ENCODE data around the gene ZBED1.
A peak's percentile ranks its signal among the peaks of the same experiment; 100 is the strongest.
"Not testable (repeated sequence)": the region's sequence is repeated elsewhere in the genome, so short reads cannot be mapped to it uniquely, and the experiment has no call there.

ZBED1 gene

DNA sequence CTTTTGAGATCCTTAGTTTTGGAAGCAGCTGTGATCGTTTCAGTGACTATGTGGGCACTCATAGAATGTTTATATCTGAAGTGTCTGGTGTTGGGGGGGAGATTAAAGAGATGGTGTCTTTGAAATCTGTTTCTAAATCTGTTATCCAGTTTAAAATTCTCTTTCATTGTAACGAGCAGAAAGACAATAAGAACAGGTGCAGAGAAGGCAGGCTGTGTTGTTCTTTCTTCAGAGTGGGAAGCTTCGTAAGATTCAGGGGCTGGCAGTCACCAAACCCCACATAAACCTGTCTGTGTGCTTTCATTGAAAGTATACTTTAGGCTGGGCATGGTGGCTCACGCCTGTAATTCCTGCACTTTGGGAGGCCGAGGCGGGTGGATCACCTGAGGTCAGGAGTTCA lies 16.3 kb upstream of the ZBED1 start:
- no peak for DNase-seq

DNA sequence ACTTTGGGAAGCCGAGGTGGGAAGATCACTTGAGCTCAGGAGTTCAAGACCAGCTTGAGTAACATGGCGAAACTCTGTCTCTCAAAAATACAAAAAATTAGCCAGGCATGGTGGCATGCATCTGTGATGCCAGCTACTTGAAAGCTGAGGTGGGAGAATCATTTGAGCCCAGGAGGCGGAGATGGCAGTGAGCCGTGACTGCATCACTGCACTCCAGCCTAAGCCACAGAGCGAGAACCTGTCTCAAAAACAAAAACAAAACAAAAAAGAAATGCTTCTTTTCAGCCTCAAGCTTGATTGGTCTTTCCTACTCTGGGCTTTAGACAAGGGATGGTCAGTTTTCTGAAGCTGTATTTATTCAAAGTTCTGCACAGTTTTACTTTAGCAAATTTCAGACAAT lies 15.8 kb upstream of the ZBED1 start:
- DNase-seq = no peak

DNA sequence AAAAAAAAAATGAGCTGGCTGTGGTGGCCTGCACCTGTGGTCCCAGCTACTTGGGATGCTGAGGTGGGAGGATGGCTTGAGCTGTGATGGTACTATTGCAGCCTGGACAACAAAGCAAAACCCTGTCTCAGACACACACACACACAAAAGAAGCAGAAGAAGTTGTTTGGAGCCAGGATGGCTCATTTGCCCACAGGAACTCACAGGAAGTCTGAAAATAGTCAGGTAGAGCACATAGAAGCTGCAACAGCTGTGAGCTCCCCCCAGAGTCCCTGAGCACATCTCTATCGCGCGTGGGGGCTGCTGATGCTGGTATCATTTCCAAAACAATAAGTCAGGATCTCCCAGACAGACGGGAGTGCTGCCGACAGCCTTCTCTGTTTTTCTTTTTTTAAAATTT lies 13.4 kb upstream of the ZBED1 start:
- no peak for DNase-seq

DNA sequence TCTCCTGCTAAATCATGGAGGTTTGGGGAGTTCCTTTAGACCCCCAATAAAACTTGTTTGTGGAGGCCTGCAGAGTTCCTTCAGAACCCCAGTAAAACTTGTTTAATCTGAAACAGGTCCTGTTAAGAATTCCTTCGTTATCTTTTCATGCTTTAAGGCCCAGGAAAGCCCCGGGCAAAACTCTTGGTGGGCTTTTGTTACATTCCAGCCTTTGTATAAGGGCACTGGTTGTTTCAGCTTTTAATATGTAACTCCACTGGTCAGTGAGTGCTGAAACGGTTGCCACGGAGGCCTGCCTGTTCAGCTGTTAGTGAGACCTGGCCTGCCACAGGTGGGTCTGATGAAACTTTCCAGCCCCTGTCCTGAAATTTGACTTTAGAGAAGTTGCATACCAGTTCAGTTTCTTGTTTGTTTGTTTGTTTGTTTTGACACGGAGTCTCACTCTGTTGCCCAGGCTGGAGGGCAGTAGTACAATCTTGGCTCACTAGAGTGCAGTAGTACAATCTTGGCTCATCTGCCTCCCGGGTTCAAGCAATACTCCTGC lies 12.4 kb upstream of the ZBED1 start:
- no peak for DNase-seq

DNA sequence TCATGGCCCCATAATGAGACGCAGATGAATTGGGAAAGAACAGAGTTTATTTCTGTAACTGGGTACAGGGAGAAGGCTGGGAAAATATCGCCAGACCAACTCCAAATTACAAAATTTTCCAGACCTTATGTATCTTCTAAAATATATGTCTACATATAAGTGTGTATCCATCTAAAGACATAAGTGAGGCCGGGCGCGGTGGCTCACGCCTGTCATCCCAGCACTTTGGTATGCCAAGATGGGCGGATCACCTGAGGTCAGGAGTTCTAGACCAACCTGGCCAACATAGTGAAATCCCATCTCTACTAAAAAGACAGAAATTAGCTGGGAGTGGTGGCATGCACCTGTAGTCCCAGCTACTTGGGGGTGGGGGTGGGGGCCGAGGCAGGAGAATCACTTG lies 11.7 kb upstream of the ZBED1 start:
- DNase-seq = no peak

DNA sequence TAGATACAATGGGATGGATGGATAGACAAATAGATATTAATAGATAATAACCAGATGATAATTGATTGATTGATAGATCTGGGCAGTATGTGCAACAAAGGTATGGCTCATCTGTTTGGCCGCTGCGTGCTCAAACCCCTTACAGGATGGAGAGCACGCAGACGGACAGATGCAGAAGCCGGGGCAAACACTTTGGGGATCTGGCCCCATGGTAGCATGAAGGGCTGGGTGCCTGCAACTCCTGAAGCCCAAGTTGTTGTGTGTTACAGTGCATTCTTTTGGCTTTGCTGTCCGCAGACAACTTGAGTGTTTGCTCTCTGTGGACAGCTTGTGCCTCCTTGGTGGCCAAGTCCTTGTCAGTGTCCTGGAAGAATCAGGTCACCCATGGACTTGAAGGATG lies 10.6 kb upstream of the ZBED1 start:
- no peak for DNase-seq

DNA sequence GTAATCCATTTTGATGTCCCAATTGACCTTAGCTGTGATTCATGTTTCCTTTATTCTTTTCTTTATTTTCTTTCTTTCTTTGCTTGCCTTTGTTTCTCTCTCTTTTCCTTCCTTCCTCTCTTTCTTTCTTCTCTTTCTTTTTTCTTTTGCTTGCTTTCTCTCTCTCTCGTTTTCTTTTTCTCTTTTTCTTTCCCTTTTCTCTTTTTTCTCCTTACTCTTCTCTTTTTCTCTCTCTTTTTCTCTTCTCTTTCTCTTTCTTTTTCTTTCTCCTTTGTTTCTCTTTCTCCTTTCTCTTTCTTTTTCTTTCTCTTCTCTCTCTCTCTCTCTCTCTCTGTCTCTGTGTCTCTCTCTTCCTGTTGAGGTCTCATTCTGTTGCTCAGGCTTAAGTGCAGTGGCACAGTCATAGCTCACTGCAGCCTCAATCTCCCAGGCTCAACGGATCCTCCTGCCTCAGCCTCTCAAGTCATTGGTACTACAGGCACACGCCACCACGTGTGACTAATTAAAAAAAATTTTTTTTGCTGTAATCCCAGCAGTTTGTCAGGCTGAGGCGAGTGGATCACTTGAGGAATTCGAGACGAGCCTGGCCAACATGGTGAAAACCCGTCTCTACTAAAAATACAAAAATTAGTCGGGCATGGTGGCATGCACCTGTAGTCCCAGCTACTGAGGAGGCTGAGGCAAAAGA lies 8.0 kb upstream of the ZBED1 start:
- DNase-seq = no peak

DNA sequence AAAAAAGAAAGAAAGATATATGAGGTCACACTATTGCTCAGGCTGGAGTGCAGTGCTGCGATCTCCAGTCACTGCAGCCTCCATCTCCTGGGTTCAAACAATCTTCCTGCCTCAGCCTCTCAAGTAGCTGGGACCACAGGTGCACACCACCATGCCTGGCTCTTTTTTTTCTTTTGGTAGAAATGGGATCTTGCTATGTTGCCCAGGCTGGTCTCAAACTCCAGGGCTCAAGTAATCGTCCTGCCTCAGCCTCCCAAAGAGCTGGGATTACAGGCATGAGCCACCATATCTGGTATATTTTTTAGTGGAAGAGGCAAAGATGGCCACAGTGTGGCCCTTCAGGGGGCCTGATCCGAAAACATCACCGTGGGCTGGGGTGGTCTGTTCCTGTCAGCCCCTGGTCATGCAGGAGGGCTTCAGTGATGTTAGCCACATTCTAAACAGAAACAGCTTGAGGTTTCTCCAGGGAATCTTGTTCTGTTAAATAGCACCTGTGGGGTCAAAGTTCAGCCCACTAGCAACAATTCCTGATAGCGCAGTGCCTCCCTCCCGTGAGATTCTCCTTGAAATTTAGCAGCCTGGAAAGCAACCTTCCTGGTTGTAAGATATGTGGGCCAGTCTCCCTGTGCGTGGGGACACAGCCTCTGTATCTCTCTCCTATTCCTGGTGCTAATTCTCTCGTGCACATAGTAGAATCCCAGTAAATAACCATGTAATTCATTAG lies 7.3 kb upstream of the ZBED1 start:
- no peak for DNase-seq

DNA sequence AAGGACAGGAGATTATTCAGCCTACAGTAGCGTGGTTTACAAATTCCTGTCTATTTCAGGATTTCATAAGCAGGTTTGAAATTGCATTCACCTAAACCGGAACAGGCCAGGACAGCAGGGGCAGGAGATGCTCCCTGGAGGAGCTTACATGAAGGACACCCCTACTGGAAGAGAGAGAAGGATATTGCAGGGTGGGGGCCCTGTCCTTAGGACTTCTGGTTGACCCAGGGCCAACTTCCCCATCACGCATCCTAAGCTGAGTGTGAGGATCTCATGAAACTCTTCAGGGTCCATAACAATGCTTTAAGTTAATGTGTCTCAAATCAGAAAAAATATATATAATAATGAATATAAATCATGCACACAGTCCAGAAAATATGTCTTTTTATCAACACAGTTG lies 6.4 kb upstream of the ZBED1 start:
- DNase-seq = no peak

DNA sequence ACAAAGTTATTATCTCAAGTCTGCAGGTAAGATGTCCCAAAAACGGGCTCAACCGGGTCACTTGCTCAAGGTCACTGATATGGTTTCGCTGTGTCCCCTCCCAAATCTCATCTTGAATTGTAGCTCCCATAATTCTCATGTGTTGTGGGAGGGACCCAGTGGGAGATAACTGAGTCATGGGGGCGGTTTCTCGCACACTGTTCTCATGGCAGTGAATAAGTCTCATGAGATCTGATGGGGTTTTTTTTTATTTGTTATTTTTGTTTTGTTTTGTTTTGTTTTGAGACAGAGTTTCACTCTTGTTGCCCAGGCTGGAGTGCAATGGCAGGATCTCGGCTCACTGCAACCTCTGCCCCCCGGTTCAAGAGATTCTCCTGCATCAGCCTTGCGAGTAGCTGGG lies 4.6 kb upstream of the ZBED1 start:
- DNase-seq = not testable (repeated sequence)

DNA sequence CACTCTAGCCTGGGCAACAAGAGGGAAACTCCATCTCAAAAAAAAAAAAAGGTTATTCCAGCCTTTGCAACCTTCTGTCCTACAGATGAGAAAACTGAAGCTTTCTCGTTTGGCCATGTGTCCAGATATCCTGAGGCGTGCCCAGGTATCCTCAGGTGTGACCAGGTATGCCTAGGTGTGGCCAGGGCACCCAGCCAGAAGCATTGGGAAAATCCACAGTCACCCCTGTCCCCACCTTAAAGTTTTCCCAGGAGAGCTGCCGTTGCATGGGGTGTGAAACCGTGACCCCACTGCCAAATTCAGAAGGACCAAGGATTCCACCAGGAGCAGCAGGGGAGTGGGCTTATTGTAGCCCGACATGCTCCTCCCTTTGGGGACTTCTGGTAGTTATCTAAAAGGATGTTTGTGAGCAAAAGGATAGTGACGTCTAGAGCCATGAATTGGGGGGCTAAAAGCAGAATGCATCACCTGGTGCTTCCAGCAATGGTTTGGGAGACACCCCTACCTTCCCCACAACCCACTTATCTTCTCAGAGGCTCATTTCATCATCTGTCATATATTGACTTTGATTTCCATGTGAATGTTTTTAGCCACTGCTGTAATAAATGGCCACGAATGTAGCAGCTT lies 4.0 kb upstream of the ZBED1 start:
- DNase-seq = no peak

DNA sequence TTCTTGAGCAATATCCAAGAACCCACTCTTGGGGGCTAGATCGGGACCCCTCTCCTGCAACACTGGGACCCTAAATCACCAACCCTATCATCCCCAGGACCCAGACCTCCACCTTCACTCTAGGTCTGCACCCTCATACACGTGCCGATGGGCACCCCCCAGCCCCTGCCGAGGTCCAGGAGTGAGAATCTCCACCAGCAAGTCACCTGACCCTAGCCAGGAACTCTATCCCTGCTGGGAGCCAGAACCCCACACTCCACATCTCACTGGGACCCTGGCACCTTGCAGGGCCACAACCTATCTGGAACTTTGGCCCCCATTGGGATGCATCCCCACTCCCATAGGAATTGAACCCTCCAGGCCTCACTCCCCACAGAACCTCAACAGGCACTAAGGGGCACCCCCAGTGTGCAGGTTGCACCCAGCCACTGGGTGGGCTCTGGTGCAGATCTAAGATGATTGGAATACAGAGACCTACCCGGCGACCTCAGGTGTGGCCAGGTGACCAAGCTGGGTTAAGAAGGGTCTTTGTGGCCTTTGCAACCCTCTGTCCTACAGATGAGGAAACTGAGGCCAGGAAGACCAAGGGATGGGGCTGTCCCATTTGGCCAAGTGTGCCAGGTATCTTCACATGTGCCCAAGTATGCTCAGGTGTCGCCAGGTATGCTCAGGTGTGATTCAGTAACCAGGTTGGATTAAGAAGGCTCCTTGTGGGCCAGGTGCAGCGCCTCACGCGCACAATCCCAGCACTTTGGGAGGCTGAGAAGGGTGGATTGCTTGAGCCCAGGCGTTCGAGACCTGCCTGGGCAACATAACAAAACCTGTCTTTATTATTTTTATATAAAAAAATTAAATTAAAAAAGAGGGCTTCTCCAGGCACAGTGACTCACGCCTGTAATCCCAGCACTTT lies 3.1 kb upstream of the ZBED1 start:
- no peak for DNase-seq

DNA sequence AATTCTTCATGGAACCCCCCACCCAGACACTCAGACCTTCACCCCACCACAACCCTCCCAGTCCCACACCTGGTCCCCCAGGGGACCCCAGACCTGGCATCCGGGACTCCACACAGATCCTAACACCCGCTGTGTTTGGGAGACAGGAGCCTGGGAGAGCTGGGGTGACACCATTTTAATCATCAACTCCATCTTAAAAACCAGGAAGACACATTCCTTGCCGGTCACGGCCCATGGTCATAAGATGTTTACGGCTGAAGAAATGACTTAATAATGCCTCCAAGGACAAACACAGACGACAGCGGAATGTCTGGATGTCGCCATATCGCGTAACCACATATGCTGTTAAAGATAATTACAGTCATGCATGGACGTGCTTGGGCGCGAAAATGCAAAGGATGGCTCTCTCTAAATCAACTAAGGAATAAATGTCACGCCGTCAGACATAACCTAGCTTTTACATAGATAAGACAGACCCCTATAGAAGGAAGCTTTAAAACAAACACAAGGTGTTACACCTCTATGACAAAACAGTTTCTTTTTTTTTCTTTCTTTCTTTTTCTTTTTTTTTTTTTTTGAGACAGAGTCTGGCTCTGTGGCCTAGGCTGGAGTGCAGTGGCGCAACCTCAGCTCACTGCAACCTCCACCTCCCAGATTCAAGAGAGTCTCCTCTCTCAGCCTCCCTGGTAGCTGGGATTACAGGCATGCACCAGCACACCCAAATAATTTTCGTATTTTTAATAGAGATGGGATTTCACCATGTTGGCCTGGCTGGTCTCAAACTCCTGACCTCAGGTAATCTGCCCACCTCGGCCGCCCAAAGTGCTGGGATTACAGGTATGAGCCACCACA lies 2.1 kb upstream of the ZBED1 start:
- peak; percentile 61 for DNase-seq

DNA sequence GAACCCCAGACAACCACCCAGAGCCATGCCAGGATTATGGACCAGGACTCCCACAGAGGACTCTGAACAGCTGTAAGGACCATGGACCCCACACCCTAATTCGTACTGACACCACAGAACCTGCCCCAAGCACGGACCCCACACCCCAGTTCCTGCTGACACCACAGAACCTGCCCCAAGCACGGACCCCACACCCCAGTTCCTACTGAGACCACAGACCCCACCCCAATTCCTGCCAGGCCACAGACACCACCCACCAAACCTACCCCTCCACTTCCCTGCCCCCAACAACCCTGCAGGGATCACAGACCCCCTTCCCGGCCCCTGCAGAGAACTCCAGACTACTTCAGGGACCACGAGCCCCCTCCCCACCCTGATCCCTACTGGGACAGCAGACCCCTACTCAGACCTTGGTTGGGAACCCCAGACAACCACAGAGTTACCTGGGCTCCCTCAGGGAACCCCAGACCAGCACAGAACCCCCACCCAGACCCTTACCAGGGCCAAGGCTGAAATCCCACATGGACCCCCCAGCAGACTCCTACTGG lies 1.4 kb upstream of the ZBED1 start:
- no peak for DNase-seq

DNA sequence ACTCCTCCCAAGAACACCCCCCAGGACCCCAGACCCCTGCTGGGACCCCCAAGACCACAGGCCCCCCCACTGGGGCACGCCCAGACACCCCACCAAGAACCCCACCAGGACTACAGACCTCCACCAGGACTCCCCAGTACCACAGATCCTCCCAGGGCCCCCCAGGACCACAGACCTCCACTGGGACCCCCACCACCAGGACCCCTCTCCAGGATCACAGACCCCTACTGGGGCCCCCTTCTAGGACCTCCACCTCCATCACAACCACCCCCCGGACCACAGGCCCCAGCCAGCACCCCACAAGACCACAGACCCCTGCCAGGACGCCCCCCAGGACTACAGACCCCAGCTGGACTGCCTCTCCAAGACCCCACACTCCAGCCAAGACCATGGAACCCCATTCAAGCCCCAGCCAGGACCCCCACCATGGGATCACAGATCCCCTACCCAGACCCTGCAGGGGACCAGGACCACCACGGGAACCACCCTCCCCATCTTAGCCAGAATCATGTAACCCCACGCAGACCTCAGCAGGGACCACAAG lies 855 bp upstream of the ZBED1 start:
- no peak for DNase-seq

DNA sequence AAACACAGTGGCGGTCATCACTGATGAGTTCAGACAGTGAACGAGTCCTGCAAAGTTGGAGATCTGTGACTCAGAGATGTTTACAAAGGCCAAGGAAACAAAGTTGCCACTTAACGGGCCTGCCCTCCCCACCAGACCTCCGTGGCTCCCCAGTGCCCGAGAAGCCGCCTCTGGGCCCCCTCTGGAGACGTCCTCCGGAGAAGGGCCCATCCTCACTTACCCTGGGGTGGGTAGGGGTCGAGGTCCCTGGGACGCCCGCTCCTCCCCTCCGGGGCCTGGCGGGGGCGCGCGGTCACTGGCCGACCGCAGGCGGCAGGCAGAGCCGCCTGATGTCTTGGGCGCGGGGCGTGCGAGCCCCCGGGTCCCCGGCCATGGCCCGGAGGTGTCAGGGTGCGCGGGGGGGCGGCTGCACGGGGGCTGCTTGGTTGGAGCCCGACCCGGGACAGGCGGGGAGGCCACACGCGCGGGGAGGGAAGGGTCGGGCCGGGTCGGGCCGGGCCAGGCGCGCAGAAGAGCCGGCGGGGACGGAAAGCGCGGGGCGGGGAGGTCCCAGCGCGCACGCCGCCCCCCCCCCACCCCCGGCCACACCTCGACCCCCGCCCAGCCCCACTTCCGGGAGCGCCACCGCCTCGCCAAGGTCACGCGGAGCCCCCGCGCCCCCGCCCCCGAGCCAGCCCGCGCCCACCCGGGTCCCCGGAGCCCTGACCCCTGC lies 529 bp downstream of the ZBED1 start:
- peak; percentile 41 for DNase-seq

DNA sequence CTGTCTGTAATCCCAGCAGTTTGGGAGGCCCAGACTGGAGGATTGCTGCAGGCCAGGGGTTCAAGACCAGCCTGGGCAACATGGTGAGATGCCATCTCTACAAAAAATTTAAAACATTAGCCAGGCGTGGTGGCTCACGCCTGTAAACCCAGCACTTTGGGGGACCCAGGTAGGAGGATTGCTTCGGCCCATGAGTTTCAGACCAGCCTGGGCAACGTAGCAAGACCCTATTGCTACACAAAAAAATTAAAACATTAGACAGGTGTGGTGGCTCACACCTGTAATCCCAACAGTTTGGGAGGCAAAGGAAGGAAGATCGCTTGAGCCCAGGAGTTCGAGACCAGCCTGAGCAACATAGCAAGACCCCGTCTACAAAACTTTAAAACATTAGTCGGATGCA lies 1.3 kb downstream of the ZBED1 start:
- no peak for DNase-seq

DNA sequence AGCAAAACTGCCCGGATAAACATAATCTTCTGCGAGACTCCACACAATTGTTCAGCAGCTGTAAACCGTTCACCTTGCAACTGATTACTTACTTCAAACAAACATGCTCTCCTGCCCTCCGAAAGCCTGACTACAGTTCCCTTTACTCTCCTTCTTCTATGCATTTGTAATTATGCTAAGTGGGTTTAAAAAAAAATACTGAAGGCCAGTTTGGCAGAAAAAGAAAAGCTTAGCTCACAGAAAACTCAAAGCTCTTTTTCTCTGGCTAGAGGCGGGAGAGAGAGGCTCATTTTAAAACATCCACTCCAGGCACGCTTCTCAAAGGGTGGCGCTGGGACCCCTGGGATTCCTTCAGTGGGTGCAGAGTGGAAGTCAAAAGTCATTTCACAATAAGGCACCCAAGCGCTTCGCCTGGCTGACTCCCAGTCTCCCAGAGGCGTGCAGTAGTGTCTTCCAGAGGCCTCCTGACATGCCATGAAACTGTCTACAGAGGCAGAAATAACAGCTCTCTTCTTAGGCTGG lies 1.9 kb downstream of the ZBED1 start:
- no peak for DNase-seq

DNA sequence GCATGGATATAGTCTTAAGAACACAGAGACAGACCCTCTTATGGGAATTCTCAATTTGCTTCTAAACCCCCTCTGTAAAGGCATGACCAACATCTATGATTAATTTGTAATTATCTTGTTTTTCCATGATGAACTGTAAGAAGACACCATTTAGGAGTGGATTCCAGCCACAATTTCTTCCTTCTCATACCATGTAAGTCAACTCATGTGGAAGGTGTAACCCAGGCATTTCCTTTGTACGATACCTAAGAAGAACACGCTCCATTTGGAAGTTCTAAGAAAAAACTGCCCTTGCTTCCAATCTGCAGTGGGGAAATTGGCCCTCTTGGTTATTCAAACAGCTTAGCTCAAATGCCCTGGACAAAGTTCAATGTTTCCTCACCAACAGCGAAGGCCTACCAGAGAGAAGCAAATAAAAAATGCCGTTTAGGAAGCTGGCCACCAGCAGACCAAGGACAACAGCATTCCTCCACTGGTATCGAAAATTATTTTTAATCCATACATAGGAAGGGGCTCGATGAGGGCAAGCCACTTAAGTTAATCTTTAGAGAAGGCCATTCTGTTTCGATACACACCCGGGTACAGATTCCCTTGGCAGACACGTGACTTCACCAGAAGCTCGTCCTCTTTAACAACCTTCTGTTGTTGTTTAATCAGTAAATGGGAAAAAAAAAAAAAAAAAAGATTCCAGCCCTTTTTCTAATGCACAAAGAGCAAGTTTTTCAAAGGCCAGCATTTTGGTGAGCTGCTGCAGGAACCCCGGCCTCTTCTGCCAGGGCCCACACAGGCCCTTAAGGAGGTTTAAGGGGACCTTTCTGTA lies 2.6 kb downstream of the ZBED1 start:
- no peak for DNase-seq

DNA sequence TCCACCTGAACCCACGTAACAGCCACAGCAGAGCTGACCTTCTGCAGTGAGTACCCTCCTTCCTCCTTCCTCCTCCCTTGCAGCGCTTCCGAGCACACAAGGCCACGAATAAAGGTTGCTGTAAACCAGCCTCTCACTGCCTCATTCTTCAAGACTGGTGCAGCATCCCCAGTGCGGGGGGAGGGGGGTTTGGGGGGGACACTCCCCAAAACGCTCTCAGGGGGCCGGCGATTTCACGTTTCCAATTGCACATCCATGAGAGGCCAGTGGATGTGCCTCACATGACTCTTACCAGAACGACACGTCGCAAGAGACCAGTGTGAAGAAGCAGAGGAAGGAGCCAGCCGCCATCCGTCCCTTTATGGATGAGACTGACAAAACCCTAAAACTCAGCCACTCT lies 5.2 kb downstream of the ZBED1 start:
- DNase-seq = no peak

All from fibroblast of skin of right quadriceps (primary cell).